Tibial nerve (tissue), 4 donors: ENCODE measurements around the gene SUMF1.

Experiments used
- CTCF ChIP-seq, 5 experiments: fragments of 200-600 bp in 3 of 5; fragments of 450-650 bp in 2 of 5; sonication (generic) in 3 of 5; IDR thresholded peaks; one replicate each; pipeline ENCODE4 v1.5.1; 2016 to 2019; ENCODE audit warnings: antibody characterized with exemption in 5 of 5, mild to moderate bottlenecking in 3 of 5, moderate library complexity in 2 of 5
- EP300 ChIP-seq, 2 donors: sonication (generic); formaldehyde crosslinking; IDR thresholded peaks; one replicate each; pipeline ENCODE4 v1.6.1; 2017; ENCODE audit warnings: antibody characterized with exemption in 2 of 2, mild to moderate bottlenecking in 1 of 2

- TF ChIP-seq CTCF (IDR thresholded peaks at IDR 0.05), result no peak
- TF ChIP-seq EP300 (IDR thresholded peaks at IDR 0.05), result no peak
Measured at GRCh38 chr3:4406746-4407568, 60.1 kb downstream of the SUMF1 start.
